Lower leg skin (tissue), 3 donors: ENCODE data around the gene PRSS8.

ENCODE experiments used
- CTCF ChIP-seq, 3 donors: fragments of 450-650 bp; IDR thresholded peaks; one replicate each; pipeline ENCODE4 v1.5.1; 2016; ENCODE audit warnings: antibody characterized with exemption in 3 of 3, mild to moderate bottlenecking in 3 of 3, moderate library complexity in 2 of 3
- POLR2A ChIP-seq, 2 donors: fragments of 450-650 bp; IDR thresholded peaks; one replicate each; pipeline ENCODE4 v1.6.1; 2016 to 2017; ENCODE audit warnings: antibody characterized with exemption in 2 of 2, mild to moderate bottlenecking in 1 of 2, moderate library complexity in 1 of 2

DNA sequence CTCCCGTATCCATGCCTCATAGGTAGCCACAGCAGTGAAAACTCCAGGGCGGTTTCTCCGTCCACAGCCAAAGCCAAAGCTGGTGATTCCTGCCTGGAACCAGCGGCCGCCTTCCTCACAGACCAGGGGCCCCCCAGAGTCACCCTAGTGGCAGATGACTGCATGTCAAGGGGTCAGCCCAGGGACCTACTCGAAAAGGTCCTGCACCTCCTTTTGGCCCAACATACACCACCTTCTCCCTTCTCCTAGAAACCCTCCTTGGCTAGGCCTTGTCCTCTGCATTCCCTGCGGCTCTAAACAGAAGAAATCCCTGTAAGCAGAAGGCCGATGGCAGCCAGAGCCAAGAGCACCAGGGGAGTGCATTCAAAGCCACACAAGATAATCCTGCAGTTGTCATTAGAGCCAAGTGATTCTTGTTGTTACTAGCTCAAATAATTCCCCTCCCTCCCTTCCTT lies 8.2 kb upstream of the PRSS8 start:
- TF ChIP-seq CTCF (IDR thresholded peaks at IDR 0.05) (no peak), POLR2A (IDR thresholded peaks at IDR 0.05) (no peak)
